GM10266 (cell line): ENCODE measurements around the gene MAPRE2.

Source experiments
- DNase-seq: peaks from one replicate; pipeline ENCODE4 v3.0.0; 2012; ENCODE audit errors: extremely low spot score
- TF ChIP-seq, protein P1 (sequence below): IDR thresholded peaks from 2 replicates; pipeline ENCODE4 v1.5.1; 2012; ENCODE audit warnings: mild to moderate bottlenecking, low read depth; ENCODE audit not compliant: control insufficient read depth, insufficient read depth; ENCODE audit errors: missing control alignments

Gene MAPRE2

DNA sequence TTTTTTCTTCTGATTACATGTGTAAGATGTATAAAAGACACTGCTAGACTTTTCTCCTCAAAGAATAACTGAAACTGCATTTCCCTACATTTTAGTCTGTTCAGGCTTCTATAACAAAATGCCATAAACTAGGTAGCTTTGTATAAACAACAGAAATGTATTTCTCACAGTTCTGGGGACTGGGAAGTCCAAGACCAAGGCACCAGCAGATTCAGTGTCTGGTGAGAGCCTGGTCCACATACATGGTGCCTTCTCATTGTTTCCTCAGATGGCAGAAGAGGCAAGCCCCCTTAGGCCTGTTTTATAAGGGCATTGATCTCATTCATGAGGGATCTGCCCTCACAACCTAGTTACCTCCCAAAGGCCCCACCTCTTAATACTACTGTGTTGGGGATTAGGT is 71.5 kb downstream of the MAPRE2 start:
- DNase-seq = no peak
- TF ChIP-seq, protein P1, sequence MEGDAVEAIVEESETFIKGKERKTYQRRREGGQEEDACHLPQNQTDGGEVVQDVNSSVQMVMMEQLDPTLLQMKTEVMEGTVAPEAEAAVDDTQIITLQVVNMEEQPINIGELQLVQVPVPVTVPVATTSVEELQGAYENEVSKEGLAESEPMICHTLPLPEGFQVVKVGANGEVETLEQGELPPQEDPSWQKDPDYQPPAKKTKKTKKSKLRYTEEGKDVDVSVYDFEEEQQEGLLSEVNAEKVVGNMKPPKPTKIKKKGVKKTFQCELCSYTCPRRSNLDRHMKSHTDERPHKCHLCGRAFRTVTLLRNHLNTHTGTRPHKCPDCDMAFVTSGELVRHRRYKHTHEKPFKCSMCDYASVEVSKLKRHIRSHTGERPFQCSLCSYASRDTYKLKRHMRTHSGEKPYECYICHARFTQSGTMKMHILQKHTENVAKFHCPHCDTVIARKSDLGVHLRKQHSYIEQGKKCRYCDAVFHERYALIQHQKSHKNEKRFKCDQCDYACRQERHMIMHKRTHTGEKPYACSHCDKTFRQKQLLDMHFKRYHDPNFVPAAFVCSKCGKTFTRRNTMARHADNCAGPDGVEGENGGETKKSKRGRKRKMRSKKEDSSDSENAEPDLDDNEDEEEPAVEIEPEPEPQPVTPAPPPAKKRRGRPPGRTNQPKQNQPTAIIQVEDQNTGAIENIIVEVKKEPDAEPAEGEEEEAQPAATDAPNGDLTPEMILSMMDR = no peak

- DNase-seq = no peak
- TF ChIP-seq, protein P1 = no peak
Measured at GRCh38 chr18:35114305-35114704, 73.1 kb downstream of the MAPRE2 start.

DNA sequence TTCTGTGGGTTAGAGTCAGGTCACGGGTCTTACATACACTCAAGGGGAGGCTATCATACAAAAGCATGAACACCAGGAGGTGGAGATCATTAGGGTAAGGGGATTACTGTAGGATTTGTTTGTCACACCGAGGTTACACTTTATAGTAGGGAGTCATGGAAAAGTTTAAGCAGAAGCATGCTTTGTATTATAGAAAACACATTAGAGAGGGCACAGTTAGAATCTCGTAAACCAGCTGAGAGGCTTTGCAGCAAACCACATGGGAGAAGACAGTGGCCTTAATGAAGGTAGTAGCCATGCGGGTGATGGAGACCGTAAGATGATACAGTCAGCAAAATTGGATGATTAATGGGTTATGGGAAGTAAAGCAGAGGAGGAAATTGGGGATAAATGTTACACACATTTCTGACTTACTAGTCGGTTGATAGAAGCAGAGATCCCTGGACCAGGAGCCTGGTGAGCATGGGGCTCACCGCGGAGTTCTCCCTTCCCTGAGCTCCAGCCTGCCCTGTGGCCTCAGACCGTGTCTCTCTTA is 75.6 kb downstream of the MAPRE2 start:
- DNase-seq = no peak
- TF ChIP-seq, protein P1 = no peak

DNA sequence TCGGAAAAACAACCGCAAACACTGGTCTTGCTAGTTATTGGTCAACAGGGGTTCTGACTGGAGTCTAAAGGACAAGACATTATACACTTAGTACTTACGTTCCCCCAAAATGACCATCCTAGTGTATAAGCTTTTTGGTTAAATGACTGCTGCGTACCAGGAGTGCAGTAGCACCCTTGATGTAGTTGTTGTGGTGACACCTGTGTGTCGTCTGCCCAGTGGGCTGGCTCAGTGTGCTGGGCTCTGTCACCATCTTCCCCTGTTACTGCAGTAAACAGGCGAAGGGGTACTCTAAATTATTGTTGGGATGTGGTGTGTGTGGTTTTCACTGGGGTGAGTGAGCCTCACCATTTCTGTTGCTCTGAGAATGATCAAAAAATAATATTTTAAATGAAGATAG is 76.2 kb downstream of the MAPRE2 start:
- no peak for DNase-seq
- TF ChIP-seq, protein P1 = no peak

DNA sequence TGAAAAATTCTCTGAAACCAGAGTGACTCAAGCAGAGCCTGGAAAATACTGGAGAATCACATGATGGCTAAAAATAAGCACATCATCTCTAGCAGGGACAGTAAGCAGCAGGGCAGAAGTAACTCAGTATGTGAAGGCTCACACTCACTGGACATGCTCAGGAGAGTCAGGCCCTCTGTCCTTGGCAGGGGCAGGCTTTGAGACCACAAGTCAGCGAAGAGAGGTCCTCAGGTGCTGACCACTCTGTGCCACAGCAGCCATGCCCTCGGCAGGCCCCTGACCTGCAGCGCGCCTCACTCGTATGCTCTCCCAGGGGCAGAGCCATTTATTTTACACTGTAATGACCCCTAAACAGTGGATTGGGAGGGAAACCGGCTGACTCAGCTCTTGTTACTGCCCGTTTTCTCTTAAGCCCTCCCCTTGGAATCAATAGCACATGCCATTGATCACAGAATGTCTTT is 76.8 kb downstream of the MAPRE2 start:
- no peak for DNase-seq
- TF ChIP-seq, protein P1 = no peak

DNA sequence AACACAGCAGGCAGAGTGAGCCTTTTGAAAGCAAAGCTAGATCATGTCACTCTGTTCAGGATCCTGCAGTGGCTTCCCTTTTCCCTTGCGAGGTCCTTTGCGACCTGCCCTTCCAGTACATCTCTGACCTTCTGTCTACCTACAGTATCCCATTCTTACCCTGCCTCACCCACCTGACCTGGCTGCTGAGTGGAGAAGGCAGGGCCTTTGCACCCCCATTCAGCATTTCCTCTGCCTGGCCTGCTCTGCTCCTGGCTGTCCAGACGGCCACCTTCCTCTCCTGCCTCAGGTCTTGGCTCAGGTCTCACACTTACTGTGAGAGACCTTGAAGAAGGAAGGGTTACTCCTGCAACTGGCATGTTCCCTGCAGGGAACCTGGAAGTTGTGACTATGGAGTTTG is 77.4 kb downstream of the MAPRE2 start:
- TF ChIP-seq, protein P1 = no peak
- no peak for DNase-seq

- TF ChIP-seq, protein P1 = no peak
- DNase-seq = no peak
Measured at GRCh38 chr18:35121038-35121437, 79.8 kb downstream of the MAPRE2 start.
